Skeletal muscle cell (primary cell): ENCODE results near the gene GPC2.
"Not testable (repeated sequence)": the region's sequence is repeated elsewhere in the genome, so short reads cannot be mapped to it uniquely, and the experiment has no call there.

Experiments
- DNase-seq: peaks from one replicate; pipeline ENCODE4 v3.0.0-alpha.2; 2010; ENCODE audit warnings: low read depth
- H3K4me3 ChIP-seq: 2 replicates; pipeline ENCODE4 v1.5.1; 2011; ENCODE audit warnings: low read depth, mild to moderate bottlenecking, control low read depth, low read length, moderate library complexity

The GPC2 gene

DNA sequence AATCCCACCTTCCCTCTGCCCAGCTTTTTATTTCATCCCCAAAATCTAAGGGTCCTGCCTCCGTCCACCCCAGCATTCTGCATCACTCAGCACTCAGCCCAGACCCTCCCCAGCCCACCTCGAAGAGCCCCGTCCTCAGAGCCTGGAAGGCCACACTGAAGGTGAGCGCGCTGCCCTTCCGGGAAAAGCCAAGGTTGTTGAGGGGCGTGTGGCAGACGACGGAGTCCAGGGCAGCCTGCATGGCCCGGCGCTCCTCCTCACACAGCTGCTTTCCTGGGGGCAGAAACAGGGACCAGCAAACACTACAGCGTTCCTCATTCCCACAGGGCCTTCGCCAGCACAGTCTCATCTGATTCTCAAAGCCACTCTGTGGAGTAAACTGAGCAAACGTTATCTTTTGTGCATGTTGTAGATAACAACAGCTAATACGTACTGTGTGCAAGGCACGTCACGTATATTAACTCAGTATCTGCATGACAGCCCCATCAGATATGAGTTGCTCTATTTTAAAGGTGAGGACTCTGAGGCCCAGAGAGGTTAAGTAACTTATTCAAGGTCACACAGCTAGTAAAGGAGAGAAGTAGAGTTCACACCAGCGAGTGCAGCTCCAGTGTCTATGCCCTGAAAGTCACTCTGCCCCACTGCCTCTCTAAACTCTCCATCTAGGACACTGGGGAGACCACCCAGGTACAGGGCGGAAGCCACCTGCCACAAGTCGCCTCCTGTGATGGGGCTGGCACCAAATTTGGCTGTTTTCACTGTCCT, 21.4 kb downstream of the GPC2 start:
- no peak overlapping the region for H3K4me3 ChIP-seq
- DNase-seq: no peak

DNA sequence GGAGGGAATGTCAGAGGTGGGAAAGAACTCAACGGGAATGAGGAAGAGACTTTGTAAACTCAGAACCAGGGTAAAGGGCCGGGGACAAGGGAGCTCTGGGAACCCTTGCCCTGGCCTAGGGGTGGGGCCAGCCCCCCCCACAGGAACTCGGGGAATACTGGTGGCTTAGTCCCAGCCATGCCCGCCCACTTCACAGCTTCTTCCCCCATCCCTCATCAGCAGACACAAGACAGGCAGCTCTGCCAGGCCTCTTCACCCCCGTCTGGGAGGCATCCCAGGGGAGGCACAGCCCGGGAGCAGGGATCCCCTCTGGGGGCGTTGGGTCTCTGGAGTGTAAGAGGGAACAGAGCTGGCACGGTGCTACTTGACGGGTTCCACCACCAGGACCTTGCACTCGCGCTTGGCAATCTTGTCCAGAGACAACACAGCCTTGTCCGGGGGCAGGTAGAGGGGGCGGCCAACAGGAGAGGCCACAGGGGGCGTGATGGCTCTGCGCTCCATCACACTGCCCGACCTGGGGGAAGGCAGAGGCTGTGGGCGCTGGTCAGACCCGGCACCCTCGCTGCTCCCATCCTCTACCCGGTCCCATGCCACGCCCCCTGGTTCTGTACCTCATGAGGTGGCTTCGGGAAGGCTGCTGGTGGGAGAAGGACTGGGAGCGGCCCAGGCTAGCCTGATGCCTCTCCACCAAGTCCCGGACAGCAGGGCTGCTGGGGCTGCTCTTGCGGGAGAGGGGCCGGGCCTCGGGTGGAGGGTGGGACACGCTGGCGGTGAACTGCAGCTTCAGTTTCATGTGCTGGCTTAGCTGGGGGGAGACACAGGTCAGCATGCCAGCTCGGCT, 22.3 kb downstream of the GPC2 start:
- no peak overlapping the region for H3K4me3 ChIP-seq
- no peak for DNase-seq

DNA sequence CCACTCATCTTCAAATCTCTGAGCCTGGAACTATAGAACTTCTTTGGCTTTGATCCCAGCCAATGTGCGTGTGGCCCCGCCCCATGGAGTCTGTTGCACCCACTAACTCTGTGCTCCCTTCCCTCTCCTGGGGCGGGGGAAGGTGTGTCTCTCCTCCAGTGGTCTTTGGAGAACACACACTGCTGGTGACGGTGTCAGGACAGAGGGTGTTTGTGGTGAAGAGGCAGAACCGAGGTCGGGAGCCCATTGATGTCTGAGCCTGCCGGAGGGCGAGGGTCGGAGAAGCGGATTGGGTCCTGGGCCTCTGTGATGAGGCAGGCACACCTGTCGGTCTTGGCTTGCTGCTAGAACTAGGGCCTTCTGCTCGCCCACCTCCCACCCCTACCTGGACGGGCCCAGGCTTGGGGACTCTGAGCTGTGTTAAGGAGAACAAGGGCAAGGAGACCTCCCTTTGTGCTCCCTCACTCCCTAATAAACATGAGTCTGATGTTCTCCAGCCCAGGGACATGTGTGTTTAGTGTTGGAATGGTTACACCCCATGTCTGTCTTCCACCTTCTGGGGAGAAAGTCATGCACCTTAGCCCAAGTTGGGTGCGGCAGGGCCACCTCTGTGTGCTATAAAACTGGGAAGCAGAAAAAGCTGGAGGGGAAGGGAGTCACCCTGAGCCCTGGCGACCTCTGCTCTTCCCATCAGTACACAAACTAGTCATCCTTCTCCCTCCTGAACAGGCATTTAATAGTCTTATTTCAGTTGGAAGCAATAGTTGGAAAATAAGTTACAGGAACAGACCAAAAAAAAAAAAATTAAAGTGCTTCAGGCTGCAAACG, 23.3 kb downstream of the GPC2 start:
- no peak for DNase-seq
- no peak overlapping the region for H3K4me3 ChIP-seq

DNA sequence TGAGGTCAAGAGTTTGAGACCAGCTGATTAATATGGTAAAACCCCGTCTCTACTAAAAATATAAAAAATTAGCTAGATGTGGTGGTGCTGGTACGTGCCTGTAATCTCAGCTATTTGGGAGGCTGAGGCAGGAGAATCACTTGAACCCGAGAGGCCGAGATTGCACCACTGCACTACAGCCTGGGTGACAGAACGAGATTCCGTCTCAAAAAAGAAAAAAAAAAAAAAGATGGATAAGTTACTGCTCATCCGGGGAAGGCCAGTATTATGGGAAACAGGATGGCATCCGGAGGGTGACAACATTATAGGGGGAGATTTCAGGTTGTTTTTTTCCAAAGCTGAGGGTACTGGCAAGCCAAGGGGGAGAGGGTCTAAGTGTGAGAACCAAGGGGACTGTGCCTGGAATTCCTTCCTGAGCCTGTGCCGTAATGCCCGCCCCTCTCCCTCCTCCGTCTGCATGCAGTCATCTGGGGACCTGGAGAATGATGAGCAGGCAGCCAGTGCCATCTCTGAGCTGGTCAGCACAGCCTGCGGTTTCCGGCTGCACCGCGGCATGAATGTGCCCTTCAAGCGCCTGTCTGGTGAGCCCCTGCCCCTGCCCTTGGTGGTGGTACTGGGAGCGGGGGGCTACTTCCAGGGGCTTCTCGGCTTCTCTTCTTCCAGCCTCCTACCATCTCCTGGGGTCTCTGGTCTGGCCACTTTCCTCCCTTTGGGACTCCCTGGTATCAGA, 24.1 kb downstream of the GPC2 start:
- no peak for DNase-seq
- no peak overlapping the region for H3K4me3 ChIP-seq

DNA sequence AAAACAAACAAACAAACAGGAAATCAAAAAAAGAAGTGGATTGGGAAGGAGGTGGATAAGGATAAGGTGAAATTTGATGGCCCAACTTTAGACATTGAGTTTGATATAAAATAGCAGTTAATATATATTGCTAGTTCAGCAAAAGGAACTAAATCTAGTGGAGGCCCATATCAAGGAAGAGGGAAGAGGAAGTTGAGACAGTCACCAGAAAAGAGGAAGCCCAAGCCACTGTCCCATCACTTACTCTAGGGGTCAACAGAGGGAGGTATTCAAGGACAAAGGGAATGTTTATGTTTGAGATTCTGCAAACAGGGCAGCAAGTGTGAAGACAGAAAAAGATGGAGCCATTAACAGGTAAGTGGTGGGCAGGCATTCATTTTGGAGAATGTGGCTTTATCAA, 24.8 kb downstream of the GPC2 start:
- no peak overlapping the region for H3K4me3 ChIP-seq
- no peak for DNase-seq

DNA sequence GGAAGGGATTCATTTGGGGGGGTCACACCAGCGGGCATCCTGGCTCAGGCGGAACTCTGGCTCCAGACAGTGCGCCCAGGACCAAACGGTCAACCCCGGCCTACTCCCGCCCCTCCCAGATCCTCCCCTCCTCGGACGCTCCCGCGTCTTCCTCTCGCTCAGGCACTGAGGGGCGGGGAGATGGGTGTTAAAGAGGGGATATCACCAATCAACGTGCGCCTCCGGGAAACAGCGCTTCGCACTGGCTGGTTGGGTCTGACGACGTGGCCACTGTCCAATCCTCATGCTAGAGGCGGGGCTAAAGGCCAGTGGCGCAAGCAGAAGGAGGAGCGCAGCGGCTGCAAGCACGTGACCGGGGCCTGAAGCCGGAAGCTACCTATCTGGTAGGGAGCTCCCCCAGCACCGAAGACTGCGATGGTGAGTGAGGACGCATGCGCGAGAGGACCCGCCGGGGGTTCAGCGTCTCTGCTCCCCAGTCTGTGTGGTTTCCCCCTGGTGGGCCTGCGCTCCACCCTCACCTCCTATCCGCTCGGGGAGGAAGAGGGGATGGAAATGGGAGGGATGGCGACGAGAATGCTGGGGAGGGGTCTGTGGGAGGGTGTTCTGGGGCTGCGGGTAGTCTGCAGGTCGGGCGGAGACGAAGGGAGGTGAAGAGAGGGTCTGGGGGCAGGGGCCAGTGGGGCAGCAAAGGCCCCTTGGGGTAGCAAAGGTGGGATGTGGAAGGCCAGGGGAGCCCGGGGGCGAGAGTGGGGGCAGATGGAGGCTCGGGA, 28.4 kb downstream of the GPC2 start, which contains the start of gene LAMTOR4:
Gene LAMTOR4 (plus strand): TSS at position 360 of the 770 bp plus-strand sequence. CDS start 55 bp downstream, at position 415.
- peak; percentile 96 for DNase-seq
- H3K4me3 ChIP-seq: peak within 1 kb of the TSS; percentile 98

DNA sequence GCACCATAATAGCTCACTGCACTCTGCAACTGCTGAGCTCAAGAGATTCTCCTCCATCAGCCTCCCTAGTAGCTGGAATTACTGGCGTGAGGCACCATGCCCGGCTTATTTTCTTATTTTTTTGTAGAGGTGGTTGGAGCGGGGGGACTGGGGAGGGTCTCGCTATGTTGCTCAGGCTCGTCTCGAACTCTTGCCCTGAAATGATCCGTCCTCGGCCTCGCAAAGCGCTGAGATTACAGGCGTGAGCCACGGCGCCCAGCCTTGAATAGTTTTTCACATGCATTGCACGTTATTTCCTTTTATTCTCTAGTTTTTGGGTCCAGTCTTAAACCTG, 29.0 kb downstream of the GPC2 start:
- no peak for DNase-seq
- peak overlapping the region; percentile 98 for H3K4me3 ChIP-seq

DNA sequence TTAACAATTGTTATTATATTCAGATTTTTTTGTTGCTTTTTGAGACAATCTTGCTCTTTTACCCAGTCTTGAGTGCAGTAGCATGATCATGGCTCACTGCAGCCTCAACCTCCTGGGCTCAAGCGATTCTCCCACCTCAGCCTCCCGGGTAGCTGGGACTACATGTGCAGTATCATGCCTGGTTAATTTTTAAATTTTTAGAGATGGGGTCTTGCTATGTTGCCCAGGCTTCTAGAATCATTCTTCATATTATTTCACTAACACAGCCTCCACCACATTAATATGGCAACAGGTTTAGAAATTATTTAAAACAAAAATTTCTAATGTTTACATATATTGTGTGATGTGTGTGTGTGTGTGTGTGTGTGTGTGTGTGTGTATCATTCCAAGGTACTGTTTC, 29.9 kb downstream of the GPC2 start:
- DNase-seq: no peak
- H3K4me3 ChIP-seq: no peak overlapping the region

DNA sequence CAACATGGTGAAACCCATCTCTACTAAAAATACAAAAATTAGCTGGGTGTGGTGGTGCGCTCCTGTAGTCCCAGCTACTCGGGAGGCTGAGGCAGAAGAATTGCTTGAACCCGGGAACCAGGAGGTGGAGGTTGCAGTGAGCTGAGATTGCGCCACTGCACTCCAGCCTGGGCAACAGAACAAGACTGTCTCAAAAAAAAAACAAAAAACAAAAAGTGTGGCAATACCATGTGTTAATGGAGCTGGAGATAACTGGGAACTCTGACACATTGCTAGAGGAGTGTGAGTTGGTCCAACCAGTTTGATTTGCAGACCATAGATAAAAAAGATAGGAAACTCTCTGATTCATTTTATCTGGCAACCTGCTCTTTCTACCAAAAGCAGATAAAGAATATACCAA, 30.8 kb downstream of the GPC2 start:
- not testable (repeated sequence) for DNase-seq

DNA sequence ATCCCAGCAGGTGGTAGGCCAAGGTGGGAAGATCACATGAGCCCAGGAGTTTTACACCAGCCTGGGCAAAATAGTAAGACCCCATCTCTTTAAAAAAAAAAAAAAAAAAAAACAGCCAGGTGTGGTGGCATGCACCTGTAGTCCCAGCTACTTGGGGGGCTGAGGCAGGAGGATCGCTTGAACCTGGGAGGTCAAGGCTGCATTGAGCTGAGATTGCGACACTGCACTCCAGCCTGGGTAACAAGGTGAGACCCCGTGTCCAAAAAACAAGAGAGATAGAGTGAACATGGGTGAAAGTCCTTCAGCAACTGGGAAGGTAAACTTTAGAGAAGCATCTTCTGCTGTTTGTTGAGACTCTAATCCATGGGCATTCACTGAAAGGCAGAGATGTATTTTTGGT, 34.7 kb downstream of the GPC2 start:
- no peak for DNase-seq
- H3K4me3 ChIP-seq: no peak overlapping the region

More for the DNA sequence above, 30.8 kb downstream of the GPC2 start:
- H3K4me3 ChIP-seq: not testable (repeated sequence)

DNA sequence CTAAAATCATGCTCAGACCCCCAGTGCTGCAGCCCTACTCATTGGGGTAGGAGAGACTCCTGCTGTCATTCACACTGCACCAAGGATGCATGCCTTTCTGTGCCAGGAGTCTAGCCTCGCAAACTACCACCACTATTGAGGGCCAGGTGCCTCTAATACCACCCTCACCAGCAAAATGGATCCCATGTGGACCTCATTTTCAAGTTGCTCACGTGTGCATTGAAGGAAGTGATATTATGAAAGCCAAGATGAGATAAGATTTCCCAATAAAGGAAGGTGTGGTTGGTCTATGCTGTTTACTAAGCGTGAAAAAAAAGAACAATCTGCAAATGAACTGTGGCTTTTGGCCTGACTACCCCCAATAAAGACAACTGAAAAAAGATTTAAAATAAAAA, 35.6 kb downstream of the GPC2 start:
- no peak overlapping the region for H3K4me3 ChIP-seq
- DNase-seq: no peak

DNA sequence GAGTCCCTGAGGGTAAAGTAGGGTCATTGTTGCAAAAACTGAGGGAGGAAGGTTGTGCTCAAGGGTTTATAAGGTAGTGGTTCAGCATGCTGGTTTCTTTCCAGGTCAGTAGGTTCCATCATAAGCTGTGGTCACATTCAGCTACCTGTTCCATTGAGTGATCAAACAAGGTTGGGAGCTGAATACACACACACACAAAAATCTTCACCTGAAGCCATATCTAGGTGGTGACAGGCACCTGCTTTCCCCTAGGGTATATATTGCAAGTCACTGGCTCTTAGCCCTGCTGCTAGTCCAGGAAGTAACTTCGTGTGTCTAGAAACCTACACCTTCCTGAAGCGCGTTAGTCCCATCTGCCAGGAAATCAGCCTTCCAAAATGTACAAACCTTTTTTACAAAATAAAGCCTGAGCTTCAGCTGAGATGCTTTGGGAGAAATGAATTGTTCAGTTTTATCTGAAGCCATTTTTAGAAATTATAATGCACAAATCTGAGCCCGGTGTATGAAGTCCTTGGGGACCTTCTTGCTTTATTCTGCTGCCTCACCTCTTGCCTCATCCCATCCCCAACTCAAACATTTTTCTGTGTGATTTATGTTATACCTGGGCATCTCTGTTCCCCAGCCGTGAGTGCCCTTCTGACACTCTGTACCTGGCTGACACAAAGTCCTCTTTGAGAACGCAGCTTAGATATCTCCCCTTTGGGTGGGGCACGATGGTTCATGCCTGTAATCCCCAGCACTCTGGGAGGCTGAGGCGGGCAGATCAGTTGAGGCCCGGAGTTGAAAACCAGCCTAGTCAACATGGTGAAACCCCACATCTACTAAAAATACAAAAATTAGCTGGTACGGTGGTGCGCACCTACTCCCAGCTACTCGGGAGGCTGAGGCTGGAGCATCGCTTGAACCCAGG, 39.1 kb downstream of the GPC2 start:
- DNase-seq: no peak
- H3K4me3 ChIP-seq: no peak overlapping the region

DNA sequence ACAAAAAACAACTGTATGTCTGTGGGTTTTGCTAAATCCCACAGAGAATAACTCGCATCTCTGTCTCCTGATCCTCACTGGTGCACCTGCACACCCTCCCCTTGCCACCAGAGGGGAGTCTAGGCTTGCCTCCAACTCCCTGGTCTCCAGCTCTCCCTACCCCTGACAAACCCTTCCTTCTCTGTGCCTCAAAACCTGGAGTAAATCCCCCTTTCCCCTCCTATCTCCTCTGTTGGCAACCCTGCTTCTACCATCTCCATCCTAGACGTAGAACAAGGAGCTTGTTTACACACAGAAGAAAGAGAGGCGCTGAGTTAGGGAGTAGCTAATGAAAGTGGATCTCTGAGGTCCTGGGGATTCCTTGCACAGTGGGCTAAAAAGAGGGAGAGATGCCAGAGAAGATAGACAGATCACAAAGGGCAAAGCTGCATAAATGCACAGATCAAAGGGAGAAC, 44.5 kb downstream of the GPC2 start:
- H3K4me3 ChIP-seq: no peak overlapping the region
- DNase-seq: no peak

DNA sequence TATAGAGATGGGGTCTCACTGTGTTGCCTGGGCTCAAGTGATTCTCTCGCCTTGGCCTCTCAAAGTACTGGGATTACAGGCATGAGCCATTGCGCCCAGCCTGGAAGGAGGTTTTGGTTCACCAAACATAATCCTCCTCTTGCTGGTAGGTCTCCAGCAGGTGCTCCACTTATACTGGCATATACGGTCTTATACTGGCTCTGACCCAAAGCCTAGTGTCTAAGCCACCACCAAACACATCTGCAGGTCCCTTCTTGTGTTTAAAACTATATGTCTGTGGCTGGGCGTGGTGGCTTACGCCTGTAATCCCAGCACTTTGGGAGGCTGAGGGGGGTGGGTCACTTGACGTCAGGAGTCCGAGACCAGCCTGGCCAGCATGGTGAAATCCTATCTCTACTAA, 45.1 kb downstream of the GPC2 start:
- no peak overlapping the region for H3K4me3 ChIP-seq
- DNase-seq: no peak

DNA sequence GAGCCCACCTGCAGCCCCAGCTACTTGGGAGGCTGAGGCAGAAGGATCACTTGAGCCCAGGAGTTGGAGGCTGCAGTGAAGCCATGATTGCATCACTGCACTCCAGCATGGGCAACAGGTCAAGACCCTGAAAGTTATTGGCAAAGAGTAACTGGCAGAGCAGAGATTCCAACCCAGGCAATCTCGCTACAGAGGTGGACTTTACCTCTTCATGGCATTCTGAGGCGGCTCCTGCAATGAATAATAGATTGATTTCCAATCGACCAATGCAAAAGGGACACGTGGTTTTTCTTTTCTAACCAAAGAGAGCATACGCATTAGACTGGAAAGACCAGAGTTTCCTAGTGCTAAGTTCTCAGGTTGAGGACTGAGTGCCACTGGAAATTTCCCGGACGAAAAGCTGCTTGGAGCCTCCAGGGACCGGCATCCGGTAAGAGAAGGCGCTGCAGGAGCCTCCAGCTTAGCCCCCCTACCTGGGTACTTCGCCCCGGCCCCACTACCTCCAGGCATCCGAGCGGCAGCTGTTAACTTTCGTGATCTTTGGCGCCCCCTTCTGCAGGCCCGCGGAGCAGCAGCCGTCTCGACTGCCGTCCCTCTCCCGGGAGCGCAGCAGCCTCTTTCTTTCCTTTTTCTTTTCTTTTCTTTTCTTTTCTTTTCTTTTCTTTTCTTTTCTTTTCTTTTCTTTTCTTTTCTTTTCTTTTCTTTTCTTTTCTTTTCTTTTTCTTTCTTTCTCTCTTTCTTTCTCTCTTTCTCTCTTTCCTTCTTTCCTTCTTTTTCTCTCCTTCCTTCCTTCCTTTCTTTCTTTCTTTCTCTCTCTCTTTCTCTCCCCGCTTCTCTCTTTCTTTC, 46.4 kb downstream of the GPC2 start:
- no peak for DNase-seq
- H3K4me3 ChIP-seq: no peak overlapping the region

DNA sequence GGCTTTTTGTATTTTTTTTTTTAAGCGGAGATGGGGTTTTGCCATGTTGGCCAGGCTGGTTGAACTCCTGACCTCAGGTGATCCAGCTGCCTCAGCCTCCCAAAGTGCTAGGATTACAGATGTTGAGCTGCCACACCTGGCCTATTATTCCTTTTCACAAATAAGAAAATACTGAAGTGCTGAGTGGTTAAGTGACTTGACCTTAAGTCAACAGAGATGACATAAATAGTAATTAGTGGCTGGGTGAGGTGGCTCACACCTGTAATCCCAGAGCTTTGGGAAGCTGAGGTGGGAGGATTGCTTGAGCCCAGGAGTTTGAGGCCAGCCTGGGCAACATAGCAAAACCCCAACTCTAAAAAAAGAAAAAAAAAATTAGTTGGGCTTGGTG, 47.0 kb downstream of the GPC2 start:
- DNase-seq, H3K4me3 ChIP-seq: not testable (repeated sequence)

DNA sequence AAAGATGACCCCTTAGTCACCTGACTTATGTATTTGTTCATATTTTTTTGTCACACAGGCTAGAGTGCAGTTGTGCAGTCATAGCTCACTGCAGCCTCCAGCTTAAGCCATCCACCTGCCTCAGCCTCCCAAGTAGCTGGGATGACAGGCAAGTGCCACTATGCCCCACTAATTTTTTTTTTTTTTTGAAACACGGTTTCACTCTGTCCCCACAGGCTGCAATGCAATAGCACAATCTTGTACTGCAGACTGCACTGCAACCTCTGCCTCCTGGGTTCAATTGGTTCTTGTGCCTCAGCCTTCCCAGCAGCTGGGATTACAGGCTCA, 48.6 kb downstream of the GPC2 start:
- no peak for DNase-seq
- H3K4me3 ChIP-seq: no peak overlapping the region
